HG02588 (cell line): Measurements from ENCODE around the gene ANKRD45.
"Not testable (repeated sequence)": the region's sequence is repeated elsewhere in the genome, so short reads cannot be mapped to it uniquely, and the experiment has no call there.

Experiments used
- ATAC-seq: cut with Tn5 transposase; IDR thresholded peaks from one replicate; pipeline ENCODE4 v1.9.1; 2021; ENCODE audit warnings: mild to moderate bottlenecking, moderate library complexity; ENCODE audit not compliant: unreplicated experiment

ANKRD45 gene

DNA sequence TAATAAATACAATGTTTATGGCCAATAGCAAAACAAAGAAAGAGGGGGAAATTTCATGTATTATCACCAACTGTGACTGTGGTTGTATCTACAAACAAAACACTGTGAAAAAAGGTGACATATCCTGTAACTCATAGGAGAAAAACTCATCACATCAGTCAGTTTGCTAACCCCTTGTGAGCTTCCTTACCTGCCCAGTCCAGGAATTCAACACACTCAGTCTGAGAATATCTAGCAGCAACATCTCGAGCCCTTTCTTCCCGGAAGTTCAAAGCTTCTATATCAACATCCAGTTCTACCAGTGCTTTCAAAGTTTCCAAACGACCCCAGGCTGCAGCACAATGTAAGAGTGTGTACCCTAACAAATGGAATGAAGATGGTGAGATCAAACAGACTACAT lies 23.0 kb downstream of the ANKRD45 start:
- ATAC-seq = no peak

DNA sequence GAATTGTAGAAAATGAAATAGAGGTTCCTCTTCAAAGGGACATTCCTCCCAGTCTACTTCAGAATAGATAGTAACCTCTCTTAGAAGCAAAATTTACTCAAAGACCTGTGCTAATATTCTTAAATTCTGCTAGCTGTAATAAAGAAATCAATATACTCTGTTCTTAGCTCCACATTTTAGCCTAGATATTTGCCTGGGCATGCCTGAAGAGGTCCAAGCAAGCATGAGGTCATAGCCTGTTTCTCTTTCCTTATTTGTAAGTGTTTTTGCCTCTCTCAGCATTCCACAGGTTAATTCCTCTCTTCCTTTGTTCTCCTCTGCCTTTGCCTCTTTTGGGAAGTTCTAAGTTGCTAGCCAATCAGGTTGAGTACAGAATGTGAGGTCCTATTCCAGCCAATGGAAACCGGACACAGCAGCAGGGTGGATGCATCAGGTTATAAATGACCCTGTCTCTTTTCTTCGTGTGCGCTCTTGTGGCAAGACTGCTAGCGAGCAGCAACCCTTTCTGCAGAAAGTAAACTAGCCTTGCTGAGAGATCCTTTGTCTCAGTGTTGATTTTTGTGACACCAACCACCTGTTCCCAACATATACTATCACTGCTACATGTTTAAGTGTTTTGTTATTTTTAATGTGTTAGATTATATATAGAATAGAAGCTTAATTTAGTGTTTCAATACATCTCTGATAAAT lies 27.1 kb downstream of the ANKRD45 start:
- not testable (repeated sequence) for ATAC-seq

- ATAC-seq = no peak
Measured at GRCh38 chr1:173639102-173639501, 30.5 kb downstream of the ANKRD45 start.

DNA sequence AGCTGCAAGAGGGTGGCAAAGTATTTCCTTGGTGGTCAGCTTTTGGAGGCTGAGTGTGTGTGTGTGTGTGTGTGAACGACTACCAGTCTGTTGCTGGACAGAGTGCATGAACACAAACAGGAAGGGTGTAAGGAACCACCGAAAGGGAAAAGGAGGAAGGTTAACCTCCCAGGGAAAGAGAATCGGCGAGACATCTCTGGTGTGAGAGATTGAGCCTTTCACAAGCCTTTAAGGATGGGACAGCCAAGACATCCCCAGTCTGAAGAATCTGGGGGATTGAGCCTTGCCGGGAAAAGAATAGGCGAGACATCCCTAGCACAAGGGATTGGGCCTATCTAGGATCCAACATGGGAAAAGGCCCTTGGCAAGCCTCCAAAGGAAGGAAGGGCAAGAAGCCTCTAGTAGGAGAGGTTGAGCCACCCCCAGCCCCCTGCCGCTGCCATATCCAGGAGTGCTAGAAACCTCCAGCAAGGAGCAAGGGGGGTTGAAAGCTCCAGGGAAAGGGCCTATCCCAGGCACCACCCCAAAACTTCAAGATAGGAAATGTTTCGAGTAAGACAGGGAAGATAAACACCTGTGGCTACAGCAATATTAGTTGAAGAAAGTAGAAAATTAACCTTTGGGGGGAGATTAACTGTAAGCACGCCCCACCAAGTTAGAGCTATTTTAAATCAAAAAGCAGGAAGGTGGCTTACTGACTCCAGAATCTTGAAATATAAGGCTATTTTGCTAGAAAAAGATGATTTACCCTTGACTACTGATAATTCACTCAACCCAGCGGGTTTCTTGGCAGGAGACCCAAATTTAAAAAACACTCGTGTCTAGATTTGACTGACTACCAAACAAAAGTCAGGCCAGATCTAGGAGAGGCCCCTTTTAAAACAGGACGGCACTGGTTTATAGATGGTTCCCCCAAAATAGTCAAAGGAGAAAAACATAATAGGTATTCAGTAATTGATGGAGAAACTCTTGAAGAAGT lies 31.3 kb downstream of the ANKRD45 start:
- no peak for ATAC-seq

DNA sequence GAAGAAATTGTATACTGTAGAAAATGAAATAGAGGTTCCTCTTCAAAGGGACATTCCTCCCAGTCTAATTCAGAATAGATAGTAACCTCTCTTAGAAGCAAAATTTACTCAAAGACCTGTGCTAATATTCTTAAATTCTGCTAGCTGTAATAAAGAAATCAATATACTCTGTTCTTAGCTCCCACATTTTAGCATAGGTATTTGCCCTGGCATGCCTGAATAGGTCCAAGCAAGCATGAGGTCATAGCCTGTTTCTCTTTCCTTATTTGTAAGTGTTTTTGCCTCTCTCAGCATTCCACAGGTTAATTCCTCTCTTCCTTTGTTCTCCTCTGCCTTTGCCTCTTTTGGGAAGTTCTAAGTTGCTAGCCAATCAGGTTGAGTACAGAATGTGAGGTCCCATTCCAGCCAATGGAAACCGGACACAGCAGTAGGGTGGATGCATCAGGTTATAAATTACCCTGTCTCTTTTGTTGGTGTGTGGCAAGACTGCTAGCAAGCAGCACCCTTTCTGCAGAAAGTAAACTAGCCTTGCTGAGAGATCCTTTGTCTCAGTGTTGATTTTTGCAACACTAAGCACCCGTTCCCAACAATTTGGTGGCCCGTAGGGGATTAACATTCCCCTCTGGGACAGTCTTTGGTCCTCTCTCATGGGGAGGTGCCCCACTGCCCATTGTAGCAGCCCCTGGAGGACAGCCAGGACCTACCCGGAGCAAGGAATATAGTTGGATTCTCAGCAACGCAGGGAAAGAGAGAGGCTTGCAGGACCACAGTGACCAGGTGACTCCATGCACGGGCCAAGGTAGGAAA lies 32.2 kb downstream of the ANKRD45 start:
- not testable (repeated sequence) for ATAC-seq

DNA sequence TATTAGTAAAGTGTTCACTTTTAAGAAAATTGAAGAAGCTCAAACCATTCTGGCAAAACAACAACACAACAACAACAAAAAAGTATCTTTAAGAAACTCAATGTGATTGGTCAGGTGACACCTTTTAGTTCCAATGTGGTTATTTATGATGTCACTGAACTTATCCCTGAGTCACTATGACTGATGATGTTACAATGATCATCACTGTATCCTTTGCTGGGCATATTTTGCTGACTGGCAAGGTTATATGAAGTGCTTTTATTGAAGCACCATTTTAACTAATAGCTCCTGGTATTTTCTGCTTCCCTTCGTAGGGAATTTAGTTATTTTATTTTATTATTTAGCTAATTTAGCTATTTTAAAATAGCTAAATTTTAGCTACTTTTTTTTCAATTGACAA lies 34.5 kb downstream of the ANKRD45 start, which contains the start of gene TEX50:
TSS of gene TEX50 (plus strand) at position 223 of the 400 bp plus-strand sequence. CDS start 184 bp downstream, outside the sequence.
- ATAC-seq = no peak

GRCh38 chr1:173628888-173629287 lies 40.8 kb downstream of the ANKRD45 start:
- ATAC-seq = no peak

DNA sequence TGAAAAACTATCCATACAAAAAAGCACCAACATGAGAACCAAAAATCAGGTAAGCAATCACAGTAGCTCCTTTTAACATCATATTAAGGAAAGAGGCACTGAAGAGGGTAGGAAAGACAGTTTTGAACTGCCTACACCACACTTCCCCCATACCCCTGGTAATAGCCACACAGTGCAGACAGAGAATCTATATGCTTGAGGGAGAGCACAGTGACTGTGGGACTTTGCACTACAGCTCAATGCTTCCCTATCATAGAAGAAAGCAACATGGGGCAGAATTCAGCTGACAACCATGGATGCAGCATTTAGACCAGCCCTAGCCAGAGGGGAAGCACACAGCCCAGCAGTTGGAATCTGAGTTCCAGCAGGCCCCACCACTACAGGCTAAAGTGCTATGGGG lies 42.4 kb downstream of the ANKRD45 start:
- ATAC-seq = no peak

DNA sequence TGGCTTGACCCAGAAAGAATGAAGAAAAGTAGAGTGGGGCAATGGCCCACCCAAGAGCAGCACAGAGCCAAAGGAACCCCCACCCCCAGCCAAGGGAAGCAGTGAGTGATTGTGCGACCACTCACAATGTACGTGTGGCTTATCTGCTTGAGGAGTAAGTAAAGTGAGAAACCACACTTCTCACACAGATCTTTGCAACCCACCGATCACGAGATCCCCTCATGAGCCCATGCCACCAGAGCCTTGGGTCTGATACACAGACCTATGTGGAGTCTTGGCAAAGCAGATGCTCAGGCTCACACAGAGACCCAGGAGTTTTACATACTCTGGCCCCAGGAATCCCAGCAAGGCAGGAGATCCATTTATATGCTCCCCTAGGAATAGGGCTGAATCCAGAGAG lies 52.8 kb downstream of the ANKRD45 start:
- ATAC-seq = no peak

DNA sequence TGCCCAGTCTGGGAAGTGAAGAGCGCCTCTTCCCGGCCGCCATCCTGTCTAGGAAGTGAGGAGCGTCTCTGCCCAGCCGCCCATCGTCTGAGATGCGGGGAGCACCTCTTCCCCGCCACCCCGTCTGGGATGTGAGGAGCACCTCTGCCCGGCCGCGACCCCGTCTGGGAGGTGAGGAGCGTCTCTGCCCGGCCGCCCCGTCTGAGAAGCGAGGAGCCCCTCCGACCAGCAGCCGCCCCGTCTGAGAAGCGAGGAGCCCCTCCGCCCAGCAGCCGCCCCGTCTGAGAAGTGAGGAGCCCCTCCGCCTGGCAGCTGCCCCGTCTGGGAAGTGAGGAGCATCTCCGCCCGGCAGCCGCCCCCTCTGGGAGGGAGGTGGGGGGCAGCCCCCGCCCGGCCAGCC lies 56.6 kb downstream of the ANKRD45 start:
- not testable (repeated sequence) for ATAC-seq

- no peak for ATAC-seq
Measured at GRCh38 chr1:173608503-173609216, 61.0 kb downstream of the ANKRD45 start.

DNA sequence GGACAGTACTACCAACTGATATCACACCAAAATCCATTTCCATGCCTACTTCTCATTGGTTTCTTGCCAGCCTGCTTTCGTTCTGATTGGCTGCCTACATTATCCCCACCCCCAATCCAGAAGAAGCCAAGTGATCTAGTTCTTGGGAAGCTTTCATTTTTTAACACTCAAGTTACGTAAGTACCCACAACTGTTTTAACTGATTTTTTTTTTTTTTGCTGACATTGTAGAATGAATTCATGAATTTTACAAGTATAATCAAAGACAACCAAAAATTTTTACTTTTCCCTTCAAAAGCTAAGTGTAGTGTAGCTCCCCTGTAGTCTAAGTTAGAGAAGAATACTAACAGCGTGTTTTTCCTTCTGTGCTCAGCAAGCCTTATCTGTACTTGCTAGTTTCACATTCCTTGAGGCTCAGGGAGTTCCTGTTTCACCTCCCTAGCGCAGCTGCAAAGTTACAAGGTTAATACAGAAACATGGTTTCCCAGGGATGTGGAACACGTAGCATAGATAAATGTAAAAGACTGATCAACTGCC lies 66.5 kb downstream of the ANKRD45 start, which contains the start of gene SLC9C2:
TSS of gene SLC9C2 (minus strand) at position 17 of the 536 bp plus-strand sequence. CDS start 1,296 bp downstream, outside the sequence.
- ATAC-seq = no peak

DNA sequence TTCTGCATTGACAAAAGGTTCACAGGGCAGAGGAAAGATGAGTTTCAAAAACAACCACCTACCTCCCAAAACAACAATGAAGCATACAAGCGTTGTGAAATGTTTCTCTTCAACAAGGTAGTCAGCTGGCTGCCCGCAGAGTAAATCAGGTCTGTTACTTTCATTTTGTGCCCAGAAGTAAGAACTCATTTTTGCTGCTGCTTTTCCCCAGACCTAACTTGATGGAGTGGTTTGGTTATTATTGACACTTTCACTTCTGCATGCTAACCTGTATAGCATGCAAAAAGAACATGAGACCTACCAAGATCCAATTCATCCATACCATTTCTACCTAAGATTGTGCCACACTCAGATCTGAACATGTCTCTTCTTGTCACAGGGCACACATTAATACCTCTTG lies 68.1 kb downstream of the ANKRD45 start:
- no peak for ATAC-seq

DNA sequence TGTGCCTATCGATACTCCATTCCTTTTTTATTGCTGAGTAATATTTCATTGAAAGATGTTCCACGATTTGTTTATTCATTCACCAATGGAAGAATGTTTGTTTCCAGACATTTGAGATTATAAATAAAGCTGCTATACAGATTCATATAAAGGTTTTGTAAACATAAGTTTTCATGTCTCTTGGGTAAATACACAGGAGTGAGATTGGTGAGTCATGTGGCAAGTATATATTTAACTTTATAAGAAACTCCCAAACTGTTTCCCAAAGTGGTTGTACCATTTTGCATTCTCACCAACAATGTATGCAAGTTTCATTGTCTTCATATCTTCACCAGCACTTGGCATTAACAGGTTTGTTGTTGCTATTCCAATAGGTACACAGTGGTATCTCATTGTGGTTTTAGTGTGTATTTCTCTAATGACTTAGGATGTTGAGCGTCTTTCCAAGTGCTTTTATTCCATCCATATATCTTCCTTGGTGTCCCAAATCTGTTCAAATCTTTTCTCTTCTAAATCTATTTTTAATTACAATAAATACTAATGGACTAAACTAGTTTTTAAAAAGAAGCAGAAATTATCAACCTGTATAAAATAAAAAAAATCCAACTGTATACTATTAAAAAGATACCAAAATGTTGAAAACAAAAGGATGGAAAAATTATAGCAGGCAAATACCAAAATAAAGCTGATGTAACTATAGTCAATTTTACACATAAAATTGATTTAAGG lies 73.4 kb downstream of the ANKRD45 start:
- no peak for ATAC-seq

DNA sequence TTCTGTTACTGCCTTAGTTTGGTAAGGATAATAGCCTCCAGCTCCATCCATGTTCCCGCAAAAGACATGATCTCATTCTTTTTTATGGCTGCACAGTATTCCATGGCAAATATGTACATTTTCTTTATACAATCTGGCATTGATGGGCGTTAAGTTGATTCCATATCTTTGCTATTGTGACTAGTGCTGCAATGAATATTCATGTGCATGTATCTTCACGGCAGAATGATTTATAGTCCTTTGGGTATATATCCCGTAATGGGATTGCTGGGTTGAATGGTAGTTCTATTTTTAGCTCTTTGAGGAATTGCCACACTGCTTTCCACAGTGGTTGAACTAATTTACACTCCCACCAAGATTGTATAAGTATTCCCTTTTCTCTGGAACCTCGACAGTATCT lies 78.5 kb downstream of the ANKRD45 start:
- not testable (repeated sequence) for ATAC-seq

DNA sequence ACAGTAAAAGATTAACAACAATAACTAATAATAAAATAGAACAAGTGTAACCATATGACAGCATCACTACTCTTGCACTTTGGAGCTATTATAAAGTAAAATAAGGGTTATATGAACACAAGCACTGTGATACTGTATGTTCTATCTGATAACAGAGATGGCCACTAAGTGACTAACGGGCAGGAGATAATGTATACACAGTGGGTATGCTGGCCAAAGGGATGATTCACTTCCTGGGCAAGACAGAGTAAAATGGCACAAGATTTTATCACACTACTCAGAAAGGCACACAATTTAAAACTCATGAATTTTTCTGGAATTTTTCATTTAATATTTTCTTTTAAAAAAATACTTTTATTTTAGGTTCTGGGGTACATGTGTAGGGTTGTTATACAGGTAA lies 79.1 kb downstream of the ANKRD45 start:
- no peak for ATAC-seq

DNA sequence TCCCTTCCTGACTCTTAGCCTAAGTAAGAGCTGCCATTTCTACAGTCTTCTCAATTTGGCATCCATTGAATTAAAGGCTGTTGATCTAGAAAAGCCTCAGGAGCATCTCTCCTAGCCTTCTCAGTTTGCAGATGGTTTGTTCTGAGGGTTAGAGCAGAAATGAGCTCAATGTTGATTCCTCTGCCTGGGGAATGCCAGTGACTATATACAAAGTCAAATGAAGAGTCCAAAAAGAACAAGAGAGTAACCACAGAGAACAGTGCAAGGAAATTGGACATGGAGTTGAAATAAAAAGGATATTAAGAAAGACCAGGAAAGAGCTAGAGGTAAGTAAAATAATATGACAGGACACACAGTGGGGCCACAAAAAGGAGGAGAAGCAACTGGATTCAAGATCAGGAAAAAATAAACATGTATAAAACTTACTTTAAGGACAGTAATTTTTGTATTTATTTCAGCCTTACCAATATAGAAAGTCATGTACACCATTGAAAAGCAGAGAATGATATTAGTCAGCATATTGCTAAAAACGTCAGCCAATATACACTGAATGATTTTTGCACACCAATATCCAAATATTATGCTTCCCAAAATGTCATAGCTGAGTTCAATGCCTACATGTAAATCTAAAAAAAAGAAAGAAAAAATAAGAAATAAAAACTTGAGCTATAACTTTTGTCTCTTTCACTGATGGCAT lies 88.1 kb downstream of the ANKRD45 start:
- ATAC-seq = no peak

- ATAC-seq = no peak
Measured at GRCh38 chr1:173580658-173581057, 89.0 kb downstream of the ANKRD45 start.

DNA sequence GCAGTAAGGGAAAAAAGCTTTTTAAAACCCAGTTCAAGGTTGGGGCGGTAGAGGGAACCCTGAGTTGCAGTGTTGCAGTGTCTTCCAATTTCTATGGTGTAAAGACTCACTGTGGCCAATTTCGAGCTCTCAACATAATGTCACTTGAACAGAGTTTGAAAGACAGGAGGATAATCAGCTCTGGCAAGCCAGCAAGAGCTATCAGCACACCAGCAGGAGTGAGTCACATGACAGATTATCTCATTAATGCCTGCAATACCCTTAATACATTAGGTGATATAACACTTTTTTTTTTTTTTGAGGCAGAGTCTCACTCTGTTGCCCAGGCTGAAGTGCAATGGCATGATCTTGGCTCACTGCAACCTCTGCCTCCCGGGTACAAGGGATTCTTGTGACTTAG lies 89.6 kb downstream of the ANKRD45 start:
- no peak for ATAC-seq
